Neutrophil (primary cell): ENCODE measurements around the gene FBXO3.

Source experiments
- H3K27ac ChIP-seq: fragments of 200-600 bp; sonication (generic); 2 replicates; pipeline ENCODE4 v1.5.1; 2016; ENCODE audit warnings: mild to moderate bottlenecking, moderate library complexity
- H3K27me3 ChIP-seq: fragments of 200-600 bp; sonication (generic); 2 replicates; pipeline ENCODE4 v1.6.0; 2016; ENCODE audit warnings: mild to moderate bottlenecking
- H3K36me3 ChIP-seq: fragments of 200-600 bp; sonication (generic); 2 replicates; pipeline ENCODE4 v1.5.1; 2017
- H3K4me1 ChIP-seq, 2 experiments: fragments of 200-600 bp in 1 of 2; sonication (generic) in 1 of 2; 1 replicate in 1 of 2; 2 replicates in 1 of 2; pipeline versions ENCODE4 v1.5.1 to v1.6.1; 2013 to 2016; ENCODE audit warnings: low read depth in 1 of 2, low read length in 1 of 2, mild to moderate bottlenecking in 1 of 2, moderate library complexity in 1 of 2; ENCODE audit not compliant: control insufficient read depth in 1 of 2, insufficient read depth in 1 of 2
- H3K4me3 ChIP-seq, 2 experiments: fragments of 200-600 bp in 1 of 2; sonication (generic) in 1 of 2; 1 replicate in 1 of 2; 2 replicates in 1 of 2; pipeline ENCODE4 v1.5.1; 2013 to 2016; ENCODE audit warnings: low read depth in 1 of 2, low read length in 1 of 2, mild to moderate bottlenecking in 1 of 2, moderate library complexity in 1 of 2
- H3K9me3 ChIP-seq: fragments of 200-600 bp; sonication (generic); 2 replicates; pipeline ENCODE4 v1.5.1; 2016
- TF ChIP-seq, protein P1 (sequence below): fragments of 200-600 bp; sonication (generic); IDR thresholded peaks from 2 replicates; pipeline ENCODE4 v1.5.1; 2016; ENCODE audit warnings: antibody characterized with exemption

Gene FBXO3

DNA sequence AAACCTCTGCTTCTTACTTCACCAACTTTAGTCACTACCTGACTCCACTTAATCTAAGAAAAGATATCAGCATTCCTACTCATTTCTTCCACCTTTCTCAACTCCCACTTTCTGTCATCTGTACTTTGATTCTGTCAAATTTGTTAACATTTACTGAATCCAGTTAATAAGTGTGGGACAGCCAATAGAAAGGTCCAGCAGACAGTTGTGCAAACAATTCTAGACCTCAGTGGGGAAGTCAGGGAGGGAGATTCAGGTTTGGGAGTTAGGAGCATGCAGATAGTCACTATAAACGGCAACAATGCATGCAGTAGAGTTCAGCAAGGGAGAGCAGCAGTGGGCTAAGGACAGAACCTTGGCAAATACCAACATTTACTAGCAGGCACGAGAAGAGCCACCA, 4.1 kb downstream of the FBXO3 start:
- Histone ChIP-seq H3K27me3 (peaks cover 8% of the 10 kb centered on the region), H3K36me3 (peaks cover 53% of the 10 kb centered on the region), H3K4me1 (peaks cover 21 to 25% of the 10 kb centered on the region in 2 experiments), H3K27ac (no peak overlapping the region), H3K4me3 (no peak overlapping the region), H3K9me3 (no peaks in the 10 kb centered on the region)
- TF ChIP-seq, protein P1, sequence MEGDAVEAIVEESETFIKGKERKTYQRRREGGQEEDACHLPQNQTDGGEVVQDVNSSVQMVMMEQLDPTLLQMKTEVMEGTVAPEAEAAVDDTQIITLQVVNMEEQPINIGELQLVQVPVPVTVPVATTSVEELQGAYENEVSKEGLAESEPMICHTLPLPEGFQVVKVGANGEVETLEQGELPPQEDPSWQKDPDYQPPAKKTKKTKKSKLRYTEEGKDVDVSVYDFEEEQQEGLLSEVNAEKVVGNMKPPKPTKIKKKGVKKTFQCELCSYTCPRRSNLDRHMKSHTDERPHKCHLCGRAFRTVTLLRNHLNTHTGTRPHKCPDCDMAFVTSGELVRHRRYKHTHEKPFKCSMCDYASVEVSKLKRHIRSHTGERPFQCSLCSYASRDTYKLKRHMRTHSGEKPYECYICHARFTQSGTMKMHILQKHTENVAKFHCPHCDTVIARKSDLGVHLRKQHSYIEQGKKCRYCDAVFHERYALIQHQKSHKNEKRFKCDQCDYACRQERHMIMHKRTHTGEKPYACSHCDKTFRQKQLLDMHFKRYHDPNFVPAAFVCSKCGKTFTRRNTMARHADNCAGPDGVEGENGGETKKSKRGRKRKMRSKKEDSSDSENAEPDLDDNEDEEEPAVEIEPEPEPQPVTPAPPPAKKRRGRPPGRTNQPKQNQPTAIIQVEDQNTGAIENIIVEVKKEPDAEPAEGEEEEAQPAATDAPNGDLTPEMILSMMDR, result no peak

DNA sequence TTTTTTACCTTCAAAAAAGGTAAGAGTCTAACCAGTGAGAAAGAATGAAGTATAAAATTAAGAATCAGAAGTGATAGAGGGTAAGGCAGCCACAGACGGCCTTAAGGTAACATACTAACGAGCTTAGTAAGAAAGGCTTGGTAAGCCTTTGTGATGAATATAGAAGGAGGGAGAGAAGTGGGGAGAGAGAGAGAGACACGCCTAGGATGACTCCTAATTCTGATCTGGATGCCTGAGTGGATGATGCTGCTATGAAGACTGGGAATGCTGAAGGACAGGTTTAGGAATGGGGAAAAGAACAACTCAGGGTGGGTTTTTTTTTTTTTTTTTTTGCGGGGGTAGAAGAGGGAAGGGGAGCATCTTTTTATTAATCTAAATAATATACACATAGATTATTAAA, 4.8 kb downstream of the FBXO3 start:
- H3K27ac ChIP-seq, result no peak overlapping the region

DNA sequence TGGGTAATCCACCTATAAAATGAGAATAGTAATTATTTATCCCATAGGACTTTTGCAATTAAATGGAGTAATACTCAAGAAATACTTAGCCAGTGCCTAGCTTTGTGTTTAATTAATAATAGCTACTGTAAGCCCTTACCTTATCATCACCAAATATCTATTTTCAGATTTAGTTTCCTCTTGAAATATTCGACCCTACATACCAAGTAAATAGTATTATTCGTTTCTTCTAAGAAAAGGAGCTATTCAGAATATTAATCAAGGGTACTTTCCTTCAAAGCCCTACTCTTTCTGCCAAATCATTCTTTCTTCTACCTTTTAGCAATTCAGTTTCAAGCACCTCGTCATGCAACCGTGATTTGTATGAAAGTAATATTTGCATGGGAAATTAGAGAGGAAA, 6.7 kb downstream of the FBXO3 start:
- Histone ChIP-seq H3K27me3 (no peaks in the 10 kb centered on the region), H3K4me3 (no peak overlapping the region), H3K4me1 (peaks cover 2 to 5% of the 10 kb centered on the region in 2 experiments), H3K36me3 (peaks cover 70% of the 10 kb centered on the region), H3K27ac (no peak overlapping the region), H3K9me3 (no peaks in the 10 kb centered on the region)
- TF ChIP-seq, protein P1, result no peak

More for the DNA sequence above, 4.8 kb downstream of the FBXO3 start:
- Histone ChIP-seq H3K9me3 (no peaks in the 10 kb centered on the region), H3K4me1 (peaks cover 14 to 19% of the 10 kb centered on the region in 2 experiments), H3K4me3 (no peak overlapping the region), H3K27me3 (peaks cover 1% of the 10 kb centered on the region), H3K36me3 (peaks cover 60% of the 10 kb centered on the region)
- TF ChIP-seq, protein P1, result no peak

DNA sequence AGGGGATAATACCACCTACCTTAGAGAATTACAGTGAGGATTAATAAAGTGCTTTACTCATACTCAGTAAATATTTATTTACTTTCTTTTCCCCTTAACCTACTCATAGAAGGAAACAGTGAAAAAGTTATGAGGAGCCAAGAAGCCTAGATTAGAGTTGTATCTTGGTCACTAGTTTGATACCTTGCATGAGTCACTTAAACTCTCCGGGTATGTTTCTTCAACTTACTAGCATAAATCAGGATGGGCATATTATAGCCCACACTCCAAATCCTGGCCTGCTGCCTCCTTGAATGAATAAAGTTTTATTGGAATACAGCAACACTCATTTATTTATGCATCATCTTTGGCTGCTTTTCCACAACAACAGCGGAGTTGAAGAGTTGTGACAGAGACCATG, 8.2 kb downstream of the FBXO3 start:
- H3K36me3 ChIP-seq, result peaks cover 70% of the 10 kb centered on the region
- no peak overlapping the region for H3K4me3 ChIP-seq
- TF ChIP-seq, protein P1, result no peak
- no peaks in the 10 kb centered on the region for H3K27me3 ChIP-seq
- no peaks in the 10 kb centered on the region for H3K9me3 ChIP-seq
- no peak overlapping the region for H3K27ac ChIP-seq
- H3K4me1 ChIP-seq, result no peaks in the 10 kb centered on the region

DNA sequence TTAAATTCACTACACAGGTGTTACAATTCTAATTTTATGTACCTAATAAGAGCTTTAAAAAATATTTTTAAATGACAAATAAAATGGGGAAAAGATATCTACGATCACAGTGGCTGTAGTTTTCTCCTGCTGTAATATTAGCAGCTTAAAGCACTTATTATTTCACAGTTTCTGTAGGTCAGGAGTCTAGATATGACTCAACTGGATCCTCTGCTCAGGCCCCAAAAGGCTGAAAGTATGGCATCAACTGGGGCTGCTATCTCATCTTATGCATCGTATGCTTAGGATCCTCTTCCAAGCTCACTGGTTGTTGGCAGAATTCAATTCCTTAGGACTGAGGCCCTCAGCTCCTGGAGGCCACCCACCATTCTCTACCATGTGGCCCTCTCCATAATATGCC, 12.8 kb downstream of the FBXO3 start:
- H3K36me3 ChIP-seq, result peaks cover 67% of the 10 kb centered on the region
- H3K27me3 ChIP-seq, result no peaks in the 10 kb centered on the region
- H3K27ac ChIP-seq, result no peak overlapping the region
- H3K9me3 ChIP-seq, result no peaks in the 10 kb centered on the region
- TF ChIP-seq, protein P1, result no peak
- H3K4me3 ChIP-seq, result no peak overlapping the region
- H3K4me1 ChIP-seq, result no peaks in the 10 kb centered on the region
